Activated naive CD8-positive, alpha-beta T cell treated with anti-CD3 and anti-CD28 coated beads, Interleukin-2, amount 50 U/mL, for 24 hours (primary cell): ENCODE measurements around the gene LRPAP1.
"Not testable (repeated sequence)": the region's sequence is repeated elsewhere in the genome, so short reads cannot be mapped to it uniquely, and the experiment has no call there.

Experiments used
- ATAC-seq: fragments of 150-1000 bp; cut with Tn5 transposase; one replicate; pipeline ENCODE4 v1.10.0; 2021
- DNase-seq: peaks from one replicate; pipeline ENCODE4 v3.0.0; 2021
- H3K27ac Mint-ChIP-seq: one replicate; pipeline ENCODE4 v1.8.0; 2021; ENCODE audit warnings: mild to moderate bottlenecking, mixed read lengths
- H3K27me3 Mint-ChIP-seq: one replicate; pipeline ENCODE4 v1.8.0; 2021; ENCODE audit warnings: mixed read lengths
- H3K36me3 Mint-ChIP-seq: one replicate; pipeline ENCODE4 v1.8.0; 2021; ENCODE audit warnings: low read depth, mixed read lengths
- H3K4me1 Mint-ChIP-seq: one replicate; pipeline ENCODE4 v1.8.0; 2021; ENCODE audit warnings: mixed read lengths
- H3K4me3 Mint-ChIP-seq: one replicate; pipeline ENCODE4 v1.8.0; 2021; ENCODE audit warnings: mild to moderate bottlenecking, moderate library complexity, mixed read lengths
- H3K9me3 Mint-ChIP-seq: one replicate; pipeline ENCODE4 v1.8.0; 2021; ENCODE audit warnings: mixed read lengths

Gene LRPAP1

GRCh38 chr4:3555459-3556070 lies 23.3 kb upstream of the LRPAP1 start:
- not testable (repeated sequence) for H3K4me3 Mint-ChIP-seq, H3K4me1 Mint-ChIP-seq, DNase-seq, ATAC-seq, H3K27me3 Mint-ChIP-seq, H3K27ac Mint-ChIP-seq, H3K9me3 Mint-ChIP-seq, H3K36me3 Mint-ChIP-seq

- not testable (repeated sequence) for H3K4me3 Mint-ChIP-seq, H3K27me3 Mint-ChIP-seq, H3K4me1 Mint-ChIP-seq, DNase-seq, H3K9me3 Mint-ChIP-seq, H3K36me3 Mint-ChIP-seq, H3K27ac Mint-ChIP-seq, ATAC-seq
Measured at GRCh38 chr4:3551366-3551765, 19.1 kb upstream of the LRPAP1 start.

GRCh38 chr4:3550792-3551325 lies 18.6 kb upstream of the LRPAP1 start:
- not testable (repeated sequence) for DNase-seq, H3K4me1 Mint-ChIP-seq, H3K27me3 Mint-ChIP-seq, ATAC-seq, H3K27ac Mint-ChIP-seq, H3K4me3 Mint-ChIP-seq, H3K36me3 Mint-ChIP-seq, H3K9me3 Mint-ChIP-seq

- not testable (repeated sequence) for H3K4me1 Mint-ChIP-seq, H3K27ac Mint-ChIP-seq, H3K27me3 Mint-ChIP-seq, H3K4me3 Mint-ChIP-seq, H3K36me3 Mint-ChIP-seq, DNase-seq, ATAC-seq, H3K9me3 Mint-ChIP-seq
Measured at GRCh38 chr4:3550041-3550440, 17.8 kb upstream of the LRPAP1 start.

GRCh38 chr4:3549694-3550001 lies 17.4 kb upstream of the LRPAP1 start:
- not testable (repeated sequence) for H3K4me3 Mint-ChIP-seq, H3K27ac Mint-ChIP-seq, ATAC-seq, H3K27me3 Mint-ChIP-seq, DNase-seq, H3K4me1 Mint-ChIP-seq, H3K9me3 Mint-ChIP-seq, H3K36me3 Mint-ChIP-seq

- not testable (repeated sequence) for H3K9me3 Mint-ChIP-seq, H3K27me3 Mint-ChIP-seq, DNase-seq, H3K27ac Mint-ChIP-seq, H3K4me3 Mint-ChIP-seq, ATAC-seq, H3K4me1 Mint-ChIP-seq, H3K36me3 Mint-ChIP-seq
Measured at GRCh38 chr4:3548991-3549693, 16.9 kb upstream of the LRPAP1 start.

GRCh38 chr4:3546721-3547120 lies 14.5 kb upstream of the LRPAP1 start:
- H3K27ac Mint-ChIP-seq, H3K36me3 Mint-ChIP-seq, H3K9me3 Mint-ChIP-seq, H3K27me3 Mint-ChIP-seq, H3K4me1 Mint-ChIP-seq, ATAC-seq, H3K4me3 Mint-ChIP-seq, DNase-seq: not testable (repeated sequence)

GRCh38 chr4:3545351-3545750 lies 13.1 kb upstream of the LRPAP1 start:
- not testable (repeated sequence) for H3K9me3 Mint-ChIP-seq, ATAC-seq, H3K27me3 Mint-ChIP-seq, H3K27ac Mint-ChIP-seq, DNase-seq, H3K4me1 Mint-ChIP-seq, H3K4me3 Mint-ChIP-seq, H3K36me3 Mint-ChIP-seq

GRCh38 chr4:3544259-3545025 lies 12.2 kb upstream of the LRPAP1 start:
- not testable (repeated sequence) for DNase-seq, ATAC-seq

GRCh38 chr4:3543415-3543814 lies 11.2 kb upstream of the LRPAP1 start:
- not testable (repeated sequence) for H3K27me3 Mint-ChIP-seq, H3K36me3 Mint-ChIP-seq, ATAC-seq, H3K9me3 Mint-ChIP-seq, H3K4me1 Mint-ChIP-seq, H3K27ac Mint-ChIP-seq, DNase-seq, H3K4me3 Mint-ChIP-seq

More at GRCh38 chr4:3544259-3545025, 12.2 kb upstream of the LRPAP1 start:
- H3K27me3 Mint-ChIP-seq, H3K36me3 Mint-ChIP-seq, H3K4me3 Mint-ChIP-seq, H3K9me3 Mint-ChIP-seq, H3K4me1 Mint-ChIP-seq, H3K27ac Mint-ChIP-seq: not testable (repeated sequence)

GRCh38 chr4:3538906-3539305 lies 6.7 kb upstream of the LRPAP1 start:
- not testable (repeated sequence) for H3K27ac Mint-ChIP-seq, H3K4me1 Mint-ChIP-seq, H3K36me3 Mint-ChIP-seq, H3K4me3 Mint-ChIP-seq, H3K9me3 Mint-ChIP-seq, DNase-seq, ATAC-seq, H3K27me3 Mint-ChIP-seq

- H3K4me3 Mint-ChIP-seq, H3K9me3 Mint-ChIP-seq, H3K36me3 Mint-ChIP-seq, H3K27me3 Mint-ChIP-seq, H3K4me1 Mint-ChIP-seq, DNase-seq, ATAC-seq, H3K27ac Mint-ChIP-seq: not testable (repeated sequence)
Measured at GRCh38 chr4:3535812-3536211, 3.6 kb upstream of the LRPAP1 start.

GRCh38 chr4:3533423-3533820 lies 1.2 kb upstream of the LRPAP1 start:
- H3K27me3 Mint-ChIP-seq: peaks cover 3% of the 10 kb centered on the region
- no peak overlapping the region for H3K27ac Mint-ChIP-seq
- peaks cover 18% of the 10 kb centered on the region for H3K4me1 Mint-ChIP-seq
- ATAC-seq (no peak), DNase-seq (no peak)
- H3K9me3 Mint-ChIP-seq: no peaks in the 10 kb centered on the region
- H3K36me3 Mint-ChIP-seq: no peaks in the 10 kb centered on the region
- peak overlapping the region; percentile 48 for H3K4me3 Mint-ChIP-seq

- DNase-seq (no peak), ATAC-seq (peak; percentile 3)
- Mint-ChIP-seq H3K9me3 (no peaks in the 10 kb centered on the region), H3K27me3 (peaks cover 3% of the 10 kb centered on the region), H3K27ac (no peak overlapping the region), H3K36me3 (no peaks in the 10 kb centered on the region), H3K4me1 (peaks cover 22% of the 10 kb centered on the region), H3K4me3 (peak overlapping the region; percentile 98)
Measured at GRCh38 chr4:3532751-3533422, 665 bp upstream of the LRPAP1 start.
